GM10847 (cell line): ENCODE data around the gene MXD4.

Source experiments
- POLR2A ChIP-seq: IDR thresholded peaks from 2 replicates; pipeline ENCODE4 v1.6.1; 2011; ENCODE audit not compliant: insufficient read length; ENCODE audit errors: extremely low read depth

The MXD4 gene

DNA sequence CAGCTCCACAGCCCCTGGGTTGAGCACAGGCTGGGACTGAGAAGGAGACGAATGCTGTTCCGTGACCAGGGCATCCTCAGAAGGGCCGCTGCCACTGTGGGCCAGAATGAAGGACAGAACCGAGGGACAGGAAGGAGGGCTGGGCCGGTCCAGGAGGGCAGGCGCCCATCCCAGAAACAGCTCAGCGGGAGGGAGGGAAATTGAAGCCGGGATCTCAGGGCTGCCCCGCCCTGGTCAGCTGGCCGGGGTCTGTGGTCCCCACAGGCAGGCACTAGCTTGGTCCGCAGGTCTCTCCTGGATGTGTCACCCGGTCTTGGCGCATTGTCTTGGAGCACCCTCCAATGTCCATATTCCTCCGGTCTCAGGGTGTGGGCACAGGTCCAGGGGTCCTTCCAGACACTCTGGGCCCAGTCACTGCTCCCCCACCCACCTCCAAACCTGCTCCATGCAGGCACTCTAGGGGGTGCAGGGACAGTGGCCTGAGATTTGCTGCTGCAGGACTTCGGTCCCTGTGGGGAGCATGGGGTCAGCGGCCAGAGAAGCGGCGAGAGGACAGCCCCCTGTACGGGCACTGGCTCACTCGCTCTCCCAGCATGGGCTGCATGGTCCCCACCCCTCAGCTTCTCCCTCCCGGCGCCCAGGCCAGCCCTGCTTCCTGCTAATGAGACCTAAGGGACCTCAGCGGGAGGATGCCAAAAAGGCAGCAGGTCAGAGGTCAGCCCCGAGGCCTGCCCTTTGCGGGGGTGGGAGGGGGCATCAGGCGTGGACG is 23.9 kb upstream of the MXD4 start:
- TF ChIP-seq POLR2A = no peak

DNA sequence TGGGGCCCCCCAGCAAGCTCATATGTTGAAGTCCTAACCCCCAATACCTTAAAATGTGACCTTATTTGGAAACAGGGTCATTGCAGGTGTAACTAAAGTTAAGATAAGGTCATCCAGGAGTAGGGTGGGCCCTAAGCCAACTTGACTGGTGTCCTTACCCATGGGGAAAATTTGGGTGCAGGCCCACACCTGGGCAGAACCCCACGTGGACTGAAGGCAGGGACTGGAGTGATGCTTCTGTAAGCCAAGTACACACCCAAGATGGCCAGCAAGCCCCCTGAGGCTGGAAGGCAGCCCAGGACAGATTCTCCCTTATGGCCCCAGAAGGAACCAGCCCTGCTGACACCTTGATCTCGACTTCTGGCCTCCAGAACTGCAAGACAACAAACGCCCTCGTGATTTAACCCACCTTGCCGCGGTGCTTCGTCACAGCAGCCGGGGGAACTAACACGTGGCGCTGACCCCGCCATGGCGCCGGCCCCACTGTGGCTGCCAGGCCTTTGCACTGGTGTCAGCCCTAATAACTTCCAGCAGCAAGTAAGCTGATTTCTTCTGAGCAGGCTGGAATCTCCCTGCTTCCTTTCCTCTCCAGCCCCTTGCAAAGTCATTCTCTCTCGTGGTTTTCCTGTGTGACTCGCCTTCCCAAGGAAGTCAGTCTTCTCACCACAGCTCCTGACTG is 23.2 kb upstream of the MXD4 start:
- TF ChIP-seq POLR2A = no peak

DNA sequence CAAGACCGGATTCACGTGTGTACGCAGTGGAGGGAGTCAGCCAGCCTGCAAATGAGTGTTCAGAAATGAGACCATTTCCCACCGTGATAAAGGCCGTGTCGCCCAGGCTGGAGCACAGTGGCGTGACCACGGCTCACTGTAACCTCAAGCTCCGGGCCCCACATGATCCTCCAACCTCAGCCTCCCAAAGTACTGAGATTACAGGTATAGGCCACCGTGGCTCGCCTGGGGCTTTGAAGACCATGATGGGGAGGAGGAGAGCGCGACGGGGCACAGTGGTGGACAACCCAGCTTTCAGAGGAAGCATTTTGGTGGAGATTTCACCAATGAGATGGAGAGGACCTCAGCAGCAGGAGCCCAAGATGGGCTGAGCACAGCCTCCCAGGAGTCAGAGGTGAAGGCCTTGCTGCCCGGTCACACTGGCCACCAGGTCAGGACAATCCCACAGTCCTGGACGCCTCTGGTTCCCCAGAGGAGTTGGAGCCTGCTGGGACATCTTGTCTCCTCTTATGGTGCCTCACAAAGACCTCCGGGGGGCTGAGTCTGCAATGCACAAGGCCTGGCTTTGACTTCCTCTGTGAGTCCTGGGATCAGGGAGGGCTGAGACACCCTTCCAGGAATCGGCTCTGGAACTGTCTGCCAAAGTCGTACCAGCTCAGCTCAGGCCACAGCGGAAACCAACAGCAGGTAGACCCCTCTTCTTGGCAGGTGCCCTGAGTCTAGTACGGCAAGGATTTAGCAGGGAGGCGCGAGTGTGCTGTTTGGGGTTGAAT is 22.4 kb upstream of the MXD4 start:
- no peak for TF ChIP-seq POLR2A

DNA sequence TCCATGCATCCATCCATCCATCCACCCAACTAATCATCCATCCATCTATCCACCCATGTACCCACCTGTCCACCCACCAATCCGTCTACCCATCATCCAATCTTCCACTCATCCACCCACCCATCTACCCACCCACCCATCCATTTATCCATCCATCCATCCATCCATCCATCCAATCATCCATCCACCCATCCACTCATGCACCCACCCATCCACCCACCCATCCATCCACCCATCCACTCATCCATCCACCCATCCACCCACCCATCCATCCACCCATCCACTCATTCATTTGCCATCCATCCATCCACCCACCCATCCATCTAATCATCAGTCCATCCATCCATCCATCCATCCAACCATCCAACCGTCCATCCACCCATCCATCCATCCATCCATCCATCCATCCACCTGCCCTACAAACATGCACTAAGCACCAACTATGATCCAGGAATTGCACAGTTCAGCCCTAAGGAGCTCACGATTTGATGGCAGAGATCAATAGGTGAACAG is 21.3 kb upstream of the MXD4 start:
- TF ChIP-seq POLR2A = no peak

DNA sequence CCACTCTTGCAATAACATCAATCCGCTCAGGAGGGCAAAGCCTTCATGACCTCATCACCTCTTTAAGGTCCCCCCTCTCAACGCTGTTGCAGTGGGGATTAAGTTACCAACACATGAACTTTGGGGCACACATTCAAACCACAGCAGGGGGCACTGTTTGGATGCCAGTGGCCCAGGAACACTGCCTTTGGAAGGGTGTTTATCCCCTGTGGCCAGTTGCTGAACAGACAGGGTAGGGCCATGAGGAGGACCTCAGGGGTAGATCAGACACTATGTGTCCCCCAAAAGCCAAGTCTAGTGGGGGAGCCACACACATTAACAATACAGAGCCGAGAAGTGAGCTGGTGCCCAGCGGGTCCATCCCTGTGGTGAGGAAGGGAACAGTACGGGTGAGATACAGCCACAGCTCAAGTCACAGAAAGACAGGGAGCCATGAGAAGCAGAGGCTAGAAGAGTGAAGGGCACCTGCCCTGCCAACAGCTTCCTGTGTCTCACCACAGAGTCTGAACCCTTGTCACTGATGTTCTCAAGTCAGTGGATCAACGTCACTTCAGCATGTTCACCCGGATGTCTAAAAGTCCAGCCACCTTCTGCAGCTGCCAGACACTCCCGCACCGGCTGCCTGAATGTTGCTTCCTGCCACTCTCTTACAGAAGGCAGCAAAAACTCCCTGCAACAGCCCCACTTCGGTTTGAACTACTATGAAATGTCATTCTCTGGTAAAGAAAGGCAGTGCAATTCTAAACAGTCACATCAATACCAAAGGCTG is 19.9 kb upstream of the MXD4 start:
- no peak for TF ChIP-seq POLR2A

DNA sequence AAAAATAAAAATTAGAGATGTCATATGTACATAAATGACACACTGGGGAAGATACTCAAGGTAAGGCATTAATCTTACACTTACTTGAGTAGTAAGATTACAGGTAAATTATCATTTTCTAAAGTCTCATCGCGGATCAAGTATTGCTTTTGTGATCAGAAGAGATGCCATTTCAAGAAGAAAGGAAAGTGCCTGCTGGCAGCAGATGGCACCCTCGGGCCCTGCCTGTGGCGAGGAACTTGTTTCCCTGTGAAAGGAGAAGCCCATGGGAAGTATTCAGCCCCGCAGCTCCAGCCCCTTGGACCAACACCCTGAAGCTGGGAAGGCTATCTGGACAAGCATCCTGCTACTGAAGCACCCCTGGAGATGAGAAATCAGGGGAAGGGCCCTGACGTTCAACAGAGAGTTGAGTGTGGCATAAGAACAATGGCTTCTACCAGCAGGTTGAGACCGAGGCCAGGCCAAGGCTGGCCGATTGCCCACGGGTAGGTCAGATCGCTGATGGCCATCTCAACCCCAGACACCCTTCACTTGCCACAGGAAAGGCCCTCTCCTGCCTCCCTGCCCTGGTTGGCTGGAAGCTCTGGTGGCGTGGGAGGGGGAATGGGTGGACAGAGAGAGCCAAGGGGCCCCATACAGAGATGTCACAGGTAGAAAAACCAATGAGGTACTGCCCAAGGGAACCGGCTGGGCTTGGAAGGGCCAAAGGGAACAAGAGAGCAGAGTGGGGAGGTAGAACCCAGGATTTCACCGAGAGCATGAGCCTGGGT is 18.8 kb upstream of the MXD4 start:
- TF ChIP-seq POLR2A = no peak

DNA sequence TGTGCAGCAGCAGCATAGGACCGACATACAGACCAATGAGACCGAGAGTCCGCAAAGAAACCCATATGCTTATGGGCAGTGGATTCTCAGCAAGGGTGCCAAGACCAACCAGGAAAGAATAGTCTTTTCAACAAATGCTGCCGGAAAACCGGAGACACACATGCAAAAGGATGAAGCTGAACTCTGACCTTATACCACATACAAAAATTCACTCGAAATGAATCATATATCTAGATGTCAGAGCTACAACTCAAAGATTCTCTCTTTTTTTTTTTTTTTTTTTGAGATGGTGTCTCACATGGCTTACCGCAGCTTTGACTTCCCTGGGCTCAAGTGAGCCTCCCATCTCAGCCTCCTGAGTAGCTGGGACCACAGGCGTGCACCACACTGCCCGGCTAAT is 16.0 kb upstream of the MXD4 start:
- TF ChIP-seq POLR2A = no peak

DNA sequence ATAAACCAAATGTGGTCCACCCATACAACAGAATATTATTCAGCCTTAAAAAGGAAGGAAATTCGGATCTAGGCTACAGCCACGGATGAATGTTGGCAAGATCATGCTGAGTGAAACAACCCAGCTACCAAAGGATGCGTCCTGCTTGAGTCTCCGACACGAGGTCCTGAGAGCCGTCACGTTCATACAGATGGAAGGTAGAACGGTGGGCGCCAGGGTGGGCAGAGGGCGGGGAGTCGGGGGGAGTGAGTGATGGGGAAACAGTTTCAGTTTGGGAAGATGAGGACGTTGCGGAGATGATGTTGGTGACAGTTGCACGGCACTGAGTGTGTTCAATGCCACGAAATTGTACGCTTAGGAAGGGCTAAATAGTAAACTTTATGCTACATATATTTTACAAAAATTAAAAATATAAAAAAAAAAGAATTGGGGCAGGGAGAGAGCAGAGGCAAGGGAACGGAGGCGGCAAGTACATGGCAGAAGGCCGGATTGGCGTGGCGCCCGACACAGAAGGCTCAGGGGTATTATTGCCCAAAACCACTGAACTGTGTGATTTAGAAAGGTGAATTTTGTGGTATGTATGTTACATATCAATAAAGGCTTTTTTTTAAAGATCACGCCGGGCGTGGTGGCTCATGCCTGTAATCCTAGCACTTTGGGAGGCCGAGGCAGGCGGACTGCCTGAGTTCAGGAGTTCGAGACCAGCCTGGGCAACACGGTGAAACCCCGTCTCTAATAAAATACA is 14.8 kb upstream of the MXD4 start:
- no peak for TF ChIP-seq POLR2A

DNA sequence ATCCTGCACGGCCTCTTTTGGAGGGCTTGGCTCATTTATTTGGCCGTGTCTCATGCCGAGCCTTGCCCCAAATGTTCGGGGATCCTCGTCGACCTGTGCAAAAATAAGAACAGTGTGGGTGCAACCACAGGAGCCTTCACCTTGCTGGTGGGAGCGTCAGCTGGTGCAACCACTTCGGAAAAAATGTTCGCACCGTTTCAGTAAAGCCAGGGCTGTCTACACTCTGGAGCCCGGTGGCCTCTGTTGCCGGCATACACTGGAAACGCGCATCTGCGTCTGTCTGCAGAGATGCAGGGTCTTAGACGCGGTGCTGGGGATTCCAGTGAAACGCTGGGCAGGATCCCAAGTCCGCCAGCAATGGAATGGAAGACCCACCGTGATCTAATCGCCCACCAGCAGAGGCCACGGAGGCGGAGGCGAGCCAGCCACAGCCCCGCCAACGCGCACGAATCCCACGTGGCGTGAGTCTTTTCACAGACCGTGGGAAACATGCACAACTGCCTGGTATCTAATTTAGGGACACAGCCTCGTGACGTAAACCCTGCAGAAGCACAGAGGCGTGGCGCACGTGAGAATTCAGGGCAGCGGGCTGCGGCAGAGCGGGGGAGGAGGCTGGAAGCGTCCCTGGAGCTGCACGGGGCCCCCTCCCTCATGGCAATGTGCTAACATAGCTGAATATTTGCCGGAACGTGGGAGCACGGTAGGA is 13.8 kb upstream of the MXD4 start:
- no peak for TF ChIP-seq POLR2A

DNA sequence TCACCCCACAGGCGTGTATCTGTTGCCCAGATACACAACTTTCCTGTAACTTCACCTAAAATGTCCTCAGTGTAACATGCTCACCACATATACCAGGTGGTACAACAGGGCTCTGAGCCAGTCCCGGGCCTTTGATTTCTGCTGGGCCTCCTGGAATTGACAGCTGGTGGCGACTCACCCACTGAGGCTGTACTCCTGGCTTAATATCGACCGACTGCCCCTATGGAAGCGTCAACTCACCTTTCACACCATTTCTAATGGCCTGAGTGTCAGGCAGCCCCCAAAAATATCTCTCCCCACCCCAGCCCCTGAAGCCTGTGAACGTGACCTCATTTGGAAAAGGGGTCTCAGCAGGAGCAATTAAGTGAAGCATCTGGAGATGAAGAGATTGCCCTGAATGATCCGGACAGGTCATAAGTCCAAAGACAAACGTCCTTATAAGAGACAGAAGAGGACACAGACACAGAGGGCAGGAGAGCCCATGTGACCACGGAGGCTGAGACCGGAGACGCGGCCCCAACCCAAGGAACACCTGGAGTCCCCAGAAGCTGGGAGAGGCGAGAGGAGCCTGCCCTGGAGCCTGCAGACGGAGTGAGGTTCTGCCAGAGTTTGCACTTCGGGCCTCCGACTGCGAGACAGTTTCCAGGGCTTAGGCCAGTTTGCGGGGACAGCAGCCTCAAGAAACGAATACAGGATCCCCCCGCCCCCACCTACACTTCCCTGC is 12.6 kb upstream of the MXD4 start:
- TF ChIP-seq POLR2A = no peak

DNA sequence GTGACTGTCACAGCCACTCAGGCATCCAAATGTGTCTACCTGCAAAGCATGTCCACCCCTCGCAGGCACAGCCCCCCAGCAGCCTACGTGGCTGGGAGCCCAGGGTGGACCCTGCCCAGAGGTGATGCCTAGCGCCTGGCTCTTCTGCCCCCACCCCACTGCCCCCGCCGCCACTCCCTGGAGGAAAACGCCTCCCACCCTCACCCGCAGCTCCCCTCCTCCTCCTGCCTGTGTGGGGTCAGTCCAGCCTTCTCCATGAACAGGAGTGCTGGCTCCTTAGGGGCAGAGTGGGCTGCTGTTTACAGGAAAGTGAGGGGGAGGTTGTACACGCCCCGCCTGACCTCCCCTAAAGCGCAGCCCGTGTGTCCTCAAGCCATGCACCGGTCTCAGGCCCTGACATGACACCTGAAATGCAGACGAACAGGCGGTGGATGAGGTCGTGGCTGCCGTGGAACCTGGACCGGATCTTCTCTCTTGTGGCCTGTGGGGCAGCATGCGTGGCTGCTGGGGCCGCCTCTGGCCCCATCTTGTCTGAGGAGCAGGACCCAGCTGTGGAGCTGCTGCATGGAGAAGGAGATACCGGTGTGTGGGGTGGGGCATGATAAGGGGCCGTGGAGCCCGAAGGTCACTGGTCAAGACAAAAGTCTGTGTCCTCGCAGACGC is 11.9 kb upstream of the MXD4 start:
- no peak for TF ChIP-seq POLR2A

DNA sequence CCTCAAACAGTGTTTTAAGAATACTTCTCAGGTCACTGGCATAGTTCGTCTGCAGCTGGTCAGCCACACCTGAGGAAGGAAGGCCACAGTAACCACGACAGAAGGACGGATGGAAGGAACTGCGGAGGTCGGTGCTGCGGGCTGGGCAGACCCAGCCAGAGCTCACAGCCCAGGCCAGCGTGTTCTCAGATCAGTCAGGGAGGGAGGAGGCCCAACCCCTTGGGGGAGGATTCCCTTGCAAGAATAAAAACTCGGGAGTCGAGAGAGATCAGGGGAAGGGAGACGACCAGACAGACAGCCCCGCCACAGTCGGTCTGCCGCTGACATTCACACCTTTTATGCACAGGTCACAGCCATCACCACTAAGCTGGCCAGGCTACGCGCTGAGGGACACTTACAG is 11.3 kb upstream of the MXD4 start:
- TF ChIP-seq POLR2A = no peak
